GM12874 (cell line): ENCODE measurements around the gene TRIM52.

ENCODE experiments used
- TF ChIP-seq, protein P1 (sequence below): IDR thresholded peaks from 2 replicates; pipeline ENCODE4 v1.5.1; 2011; ENCODE audit warnings: low read depth, mild to moderate bottlenecking, control low read depth, low read length, moderate library complexity; ENCODE audit not compliant: insufficient read depth

Gene TRIM52

DNA sequence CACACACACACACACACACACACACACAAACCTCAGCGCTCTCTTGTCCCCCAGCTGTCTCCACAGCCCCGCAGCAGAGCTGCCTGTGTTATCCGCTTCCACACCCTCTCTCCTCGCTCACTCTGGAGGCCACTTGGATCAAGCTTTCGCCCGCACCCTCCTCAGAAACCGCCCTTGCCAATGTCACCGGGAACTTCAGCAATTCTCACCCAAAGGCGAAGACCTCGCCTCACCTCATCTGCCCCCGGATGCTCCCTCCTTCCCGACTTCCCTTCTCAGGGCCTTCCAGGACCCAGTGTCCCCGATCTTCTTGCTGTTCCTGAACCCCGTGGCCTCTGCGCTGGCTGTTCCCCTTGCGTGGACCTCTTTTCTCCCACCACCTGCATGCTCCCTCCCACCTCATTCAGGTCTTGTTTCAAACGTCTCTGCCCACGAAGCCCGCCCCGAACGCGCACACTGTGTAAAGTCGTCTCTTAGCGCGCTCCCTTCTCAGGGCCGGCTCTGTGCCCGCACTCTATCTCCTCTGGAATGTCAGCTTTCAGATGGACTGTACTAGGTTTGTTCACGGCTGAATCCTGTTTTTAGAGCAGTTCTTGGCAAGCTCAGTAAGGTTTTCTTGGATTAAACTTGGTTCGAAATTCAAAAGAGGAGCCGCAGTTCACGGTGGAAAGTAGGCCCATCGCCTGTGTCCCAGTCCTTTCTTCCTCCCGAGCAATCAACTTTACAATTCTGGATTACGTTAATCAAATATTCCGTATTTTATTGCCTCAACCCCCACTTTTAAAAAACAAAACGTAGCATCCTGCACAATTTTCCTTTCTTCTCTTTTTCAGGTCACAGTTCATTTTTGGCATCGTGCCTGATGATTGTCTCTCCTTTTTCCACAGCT is 54.9 kb downstream of the TRIM52 start:
- TF ChIP-seq, protein P1, sequence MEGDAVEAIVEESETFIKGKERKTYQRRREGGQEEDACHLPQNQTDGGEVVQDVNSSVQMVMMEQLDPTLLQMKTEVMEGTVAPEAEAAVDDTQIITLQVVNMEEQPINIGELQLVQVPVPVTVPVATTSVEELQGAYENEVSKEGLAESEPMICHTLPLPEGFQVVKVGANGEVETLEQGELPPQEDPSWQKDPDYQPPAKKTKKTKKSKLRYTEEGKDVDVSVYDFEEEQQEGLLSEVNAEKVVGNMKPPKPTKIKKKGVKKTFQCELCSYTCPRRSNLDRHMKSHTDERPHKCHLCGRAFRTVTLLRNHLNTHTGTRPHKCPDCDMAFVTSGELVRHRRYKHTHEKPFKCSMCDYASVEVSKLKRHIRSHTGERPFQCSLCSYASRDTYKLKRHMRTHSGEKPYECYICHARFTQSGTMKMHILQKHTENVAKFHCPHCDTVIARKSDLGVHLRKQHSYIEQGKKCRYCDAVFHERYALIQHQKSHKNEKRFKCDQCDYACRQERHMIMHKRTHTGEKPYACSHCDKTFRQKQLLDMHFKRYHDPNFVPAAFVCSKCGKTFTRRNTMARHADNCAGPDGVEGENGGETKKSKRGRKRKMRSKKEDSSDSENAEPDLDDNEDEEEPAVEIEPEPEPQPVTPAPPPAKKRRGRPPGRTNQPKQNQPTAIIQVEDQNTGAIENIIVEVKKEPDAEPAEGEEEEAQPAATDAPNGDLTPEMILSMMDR = no peak
